ENCODE results near the gene ABCA5. TPM values are rescaled to one million over a fixed set of nuclear protein-coding genes. Genes with fewer than 3 reads are reported as not detected.

ABCA5 gene
- total RNA-seq, 1 experiment from 2014 or later, result 13.3 TPM

GRCh38 chr17:69320908-69321238 lies 6.1 kb downstream of the ABCA5 start:
- in situ Hi-C loops (cut with HindIII; ENCODE audit: low pct_unique_long_range_greater_than_20kb, low sequenced_read_pairs) (no loop called here), intact Hi-C loops (cut with micrococcal nuclease; ENCODE audit: unreplicated experiment) (no loop called here)
- ChIA-PET CTCF (no interaction called here), POLR2A (no interaction called here)
- H3K27ac ChIP-seq (ENCODE audit: low read length), result no peak overlapping the region
- BruUV-seq (replicated peaks), result no TSS peak
- TF ChIP-seq TCF7L2 (IDR thresholded peaks at IDR 0.05; ENCODE audit: low read depth, low read length) (no peak), REST (IDR thresholded peaks at IDR 0.05; ENCODE audit: insufficient read depth in 1 of 2, low read depth in 2 of 2, low read length in 1 of 2) (no peak), POLR2AphosphoS5 (IDR thresholded peaks at IDR 0.05; ENCODE audit: low read depth, low read length) (no peak), SIN3A (IDR thresholded peaks at IDR 0.05; ENCODE audit: borderline replicate concordance, insufficient read depth, low read depth, low read length) (no peak), CTCF (IDR thresholded peaks at IDR 0.05) (no peak)
- no peaks in the 10 kb centered on the region for H3K36me3 ChIP-seq (ENCODE audit: control insufficient read depth, insufficient read depth, low read length)
- H3K9me3 ChIP-seq (ENCODE audit: control insufficient read depth, insufficient read depth, low read depth, low read length), result no peaks in the 10 kb centered on the region
- peaks cover 3% of the 10 kb centered on the region; the same call in 1 of the 2 replicates for H3K4me1 ChIP-seq (ENCODE audit: control insufficient read depth, insufficient read depth, low read length)
- DNase-seq (ENCODE audit: low read depth, low spot score), result no peak
- no peaks in the 10 kb centered on the region for H3K27me3 ChIP-seq (ENCODE audit: control insufficient read depth, insufficient read depth, low read length)
- ATAC-seq, result no peak
- no peak overlapping the region for H3K4me3 ChIP-seq (ENCODE audit: low read depth in 2 of 2, low read length in 2 of 2)

GRCh38 chr17:69320210-69320907 lies 6.6 kb downstream of the ABCA5 start:
- Histone ChIP-seq H3K27ac (ENCODE audit: low read length) (no peak overlapping the region), H3K4me1 (ENCODE audit: control insufficient read depth, insufficient read depth, low read length) (peaks cover 3% of the 10 kb centered on the region; the same call in 1 of the 2 replicates), H3K27me3 (ENCODE audit: control insufficient read depth, insufficient read depth, low read length) (no peaks in the 10 kb centered on the region), H3K4me3 (ENCODE audit: low read depth in 2 of 2, low read length in 2 of 2) (no peak overlapping the region), H3K36me3 (ENCODE audit: control insufficient read depth, insufficient read depth, low read length) (no peaks in the 10 kb centered on the region), H3K9me3 (ENCODE audit: control insufficient read depth, insufficient read depth, low read depth, low read length) (no peaks in the 10 kb centered on the region)
- ATAC-seq (no peak), DNase-seq (ENCODE audit: low read depth, low spot score) (no peak)
- ChIA-PET POLR2A (no interaction called here), CTCF (no interaction called here)
- in situ Hi-C loops (cut with HindIII; ENCODE audit: low pct_unique_long_range_greater_than_20kb, low sequenced_read_pairs), result no loop called here
- BruUV-seq (replicated peaks), result no TSS peak
- TF ChIP-seq CTCF (IDR thresholded peaks at IDR 0.05) (no peak), POLR2AphosphoS5 (IDR thresholded peaks at IDR 0.05; ENCODE audit: low read depth, low read length) (no peak), SIN3A (IDR thresholded peaks at IDR 0.05; ENCODE audit: borderline replicate concordance, insufficient read depth, low read depth, low read length) (no peak), TCF7L2 (IDR thresholded peaks at IDR 0.05; ENCODE audit: low read depth, low read length) (no peak), REST (IDR thresholded peaks at IDR 0.05; ENCODE audit: insufficient read depth in 1 of 2, low read depth in 2 of 2, low read length in 1 of 2) (no peak)
- intact Hi-C loops (cut with micrococcal nuclease; ENCODE audit: unreplicated experiment), result no loop called here
